Hematopoietic multipotent progenitor cell treated with erythropoietin and hydrocortisone succinate and interleukin-3 and kit ligand, for 15 days (in vitro differentiated cells): ENCODE results near the gene LHX2.

Source experiments
- DNase-seq: peaks from one replicate; pipeline ENCODE4 v3.0.0-alpha.2; 2015; ENCODE audit warnings: low spot score

Gene LHX2

GRCh38 chr9:124013309-124014210 is 2.0 kb downstream of the LHX2 start:
- no peak for DNase-seq

- no peak for DNase-seq
Observed at GRCh38 chr9:124014211-124014955, 2.8 kb downstream of the LHX2 start.

GRCh38 chr9:124014956-124015660 is 3.5 kb downstream of the LHX2 start:
- no peak for DNase-seq

DNA sequence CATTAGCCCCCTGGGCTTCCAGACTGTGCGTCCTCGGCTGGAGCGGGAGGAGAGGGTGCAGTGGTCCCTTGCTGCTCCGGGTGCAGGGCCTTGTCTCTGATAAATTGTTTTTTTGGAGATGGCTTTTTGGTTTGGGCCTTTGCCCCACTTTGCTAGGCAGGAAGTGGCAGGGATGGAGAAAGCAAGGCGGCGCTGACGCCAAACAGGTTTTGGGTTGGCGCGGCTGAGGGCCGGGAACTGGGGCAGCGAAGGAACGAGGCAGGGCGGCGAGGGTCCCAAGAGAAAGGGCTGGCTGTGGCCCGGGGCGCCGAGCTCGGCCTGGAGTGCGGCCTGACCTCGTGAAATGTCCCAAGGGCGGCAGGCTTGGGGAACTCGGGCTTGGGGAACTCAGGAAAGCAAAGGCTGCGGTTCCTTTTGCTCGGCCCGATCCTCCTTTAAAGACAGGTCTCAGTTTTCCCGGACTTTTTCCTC is 4.1 kb downstream of the LHX2 start:
- DNase-seq: no peak

GRCh38 chr9:124016175-124017050 is 4.8 kb downstream of the LHX2 start:
- DNase-seq: no peak

DNA sequence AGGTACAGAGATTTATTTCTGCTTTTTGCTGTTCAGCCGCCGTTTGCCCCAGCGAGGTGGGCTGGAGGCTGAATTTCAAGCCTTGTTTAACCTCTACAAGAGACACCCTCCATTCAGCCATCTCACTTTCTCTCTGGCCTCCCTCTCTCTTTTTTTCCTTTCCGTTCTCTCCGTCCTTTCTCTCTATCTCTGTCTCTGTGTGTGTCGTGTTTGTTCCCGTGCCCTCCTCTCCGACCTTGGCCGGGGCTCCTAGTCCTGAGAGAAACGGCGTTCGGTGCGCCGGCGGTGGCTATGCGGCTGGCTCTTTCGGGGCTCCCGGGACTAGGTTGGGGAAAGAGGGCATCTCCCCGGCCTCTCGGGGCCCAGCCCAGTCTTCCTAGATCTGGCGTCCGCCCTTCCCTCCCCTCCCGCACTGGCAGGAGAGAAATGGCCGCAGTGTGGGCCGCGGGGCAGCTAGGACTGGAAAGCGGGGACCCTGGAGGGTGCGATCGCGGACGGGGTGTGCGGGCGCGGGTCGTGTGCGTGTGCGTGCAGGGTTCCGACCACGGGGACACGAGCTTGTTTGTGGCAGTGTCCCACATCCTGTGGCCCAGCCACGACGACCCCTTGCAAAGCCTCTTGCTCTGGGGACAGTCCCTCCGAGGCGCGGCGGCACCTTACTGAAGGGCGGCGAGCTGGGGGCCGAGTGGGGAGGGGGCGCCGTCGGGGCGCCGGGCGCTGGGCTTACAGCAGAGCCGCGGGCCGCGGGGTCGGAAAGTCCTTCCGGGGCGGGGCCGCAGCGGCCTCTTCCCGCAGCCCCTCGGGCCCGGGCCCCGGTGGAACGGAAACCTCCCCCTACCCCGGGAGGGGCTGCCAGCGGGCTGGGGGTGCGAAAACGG is 5.7 kb downstream of the LHX2 start:
- DNase-seq: no peak

DNA sequence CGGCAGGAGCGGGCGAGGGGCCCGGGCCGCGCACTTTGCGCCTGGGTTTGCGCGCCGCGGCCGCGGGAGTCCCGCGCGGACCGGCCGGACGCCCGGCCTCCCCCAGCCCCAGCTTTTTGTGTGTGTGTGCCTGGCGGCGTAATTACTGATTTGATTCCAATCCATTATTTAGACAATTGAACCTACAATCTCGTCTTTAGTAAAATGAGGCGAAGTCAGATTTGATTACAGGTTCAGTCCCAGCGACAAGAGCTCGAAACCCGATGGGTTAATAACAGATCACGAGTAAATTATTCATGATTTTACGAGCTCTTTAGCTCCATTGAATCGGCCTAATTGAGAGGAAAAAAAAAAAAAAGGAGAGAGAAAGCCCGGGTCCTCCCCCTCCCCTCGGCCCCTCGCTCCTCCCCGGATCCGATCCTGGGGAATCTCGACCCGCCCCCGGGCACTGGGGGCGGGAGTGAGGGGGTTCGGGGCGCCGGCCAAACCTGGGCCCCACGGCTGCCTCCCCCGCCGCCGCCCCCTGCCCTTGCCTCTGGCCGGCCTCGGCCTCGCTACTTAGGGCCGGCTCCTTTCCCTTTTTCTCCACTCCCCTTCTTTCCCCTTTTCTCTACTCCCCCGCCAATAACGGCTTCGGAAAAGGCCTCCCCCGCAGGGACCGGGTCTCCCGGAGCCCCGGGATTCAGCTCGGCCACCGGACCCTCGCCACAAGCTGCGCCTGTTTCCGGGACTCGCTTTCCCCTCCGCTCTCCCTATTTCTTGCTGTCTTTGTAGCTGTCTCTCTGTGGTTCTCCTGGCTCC is 6.6 kb downstream of the LHX2 start:
- DNase-seq: no peak

DNA sequence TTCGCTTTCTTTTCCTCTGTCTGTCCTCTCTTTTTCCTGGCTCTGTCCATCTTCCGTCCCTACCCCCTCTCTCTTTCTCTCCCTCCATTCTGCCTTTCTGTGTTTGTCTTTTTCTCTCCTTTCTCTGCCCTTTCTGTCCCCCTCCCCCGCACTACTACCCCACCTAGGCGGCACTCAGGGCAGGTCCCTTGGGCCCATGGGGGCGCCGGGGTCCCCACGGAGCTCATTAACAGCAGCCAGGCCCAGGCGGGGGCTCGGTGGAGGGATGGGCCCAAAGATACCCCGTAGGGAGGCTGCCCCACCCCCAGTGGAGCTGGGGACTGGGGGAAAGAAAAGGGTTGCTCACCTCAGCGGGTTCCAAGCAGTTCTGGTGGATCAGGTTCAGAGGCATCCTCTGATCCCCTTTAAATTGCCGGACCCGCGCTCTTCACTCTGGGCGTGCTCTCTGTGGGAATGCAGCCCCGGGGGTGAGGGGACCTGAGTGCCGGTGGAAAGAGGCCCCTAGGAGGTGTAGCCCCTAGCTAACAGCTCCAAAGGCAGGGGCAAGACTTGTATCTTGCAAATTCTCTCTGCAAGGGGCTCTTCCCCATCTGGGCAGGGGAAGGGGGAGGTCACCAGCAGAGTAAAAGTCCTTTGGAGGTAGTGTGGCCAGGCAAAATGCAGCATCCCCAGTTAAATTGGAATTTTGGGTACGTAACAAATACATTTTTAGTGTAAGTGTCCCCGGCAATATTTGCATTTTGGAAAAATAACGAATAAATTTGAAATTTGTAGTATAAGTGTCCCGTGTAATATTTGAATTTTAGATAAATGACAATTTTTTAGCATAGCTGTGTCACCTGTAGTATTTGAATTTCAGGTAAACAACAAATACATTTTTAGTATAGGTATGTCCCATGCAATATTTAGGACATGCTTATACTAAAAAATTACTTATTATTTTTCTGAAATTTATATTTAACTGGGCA is 7.4 kb downstream of the LHX2 start:
- DNase-seq: no peak

- DNase-seq: no peak
Observed at GRCh38 chr9:124019771-124020519, 8.4 kb downstream of the LHX2 start.

DNA sequence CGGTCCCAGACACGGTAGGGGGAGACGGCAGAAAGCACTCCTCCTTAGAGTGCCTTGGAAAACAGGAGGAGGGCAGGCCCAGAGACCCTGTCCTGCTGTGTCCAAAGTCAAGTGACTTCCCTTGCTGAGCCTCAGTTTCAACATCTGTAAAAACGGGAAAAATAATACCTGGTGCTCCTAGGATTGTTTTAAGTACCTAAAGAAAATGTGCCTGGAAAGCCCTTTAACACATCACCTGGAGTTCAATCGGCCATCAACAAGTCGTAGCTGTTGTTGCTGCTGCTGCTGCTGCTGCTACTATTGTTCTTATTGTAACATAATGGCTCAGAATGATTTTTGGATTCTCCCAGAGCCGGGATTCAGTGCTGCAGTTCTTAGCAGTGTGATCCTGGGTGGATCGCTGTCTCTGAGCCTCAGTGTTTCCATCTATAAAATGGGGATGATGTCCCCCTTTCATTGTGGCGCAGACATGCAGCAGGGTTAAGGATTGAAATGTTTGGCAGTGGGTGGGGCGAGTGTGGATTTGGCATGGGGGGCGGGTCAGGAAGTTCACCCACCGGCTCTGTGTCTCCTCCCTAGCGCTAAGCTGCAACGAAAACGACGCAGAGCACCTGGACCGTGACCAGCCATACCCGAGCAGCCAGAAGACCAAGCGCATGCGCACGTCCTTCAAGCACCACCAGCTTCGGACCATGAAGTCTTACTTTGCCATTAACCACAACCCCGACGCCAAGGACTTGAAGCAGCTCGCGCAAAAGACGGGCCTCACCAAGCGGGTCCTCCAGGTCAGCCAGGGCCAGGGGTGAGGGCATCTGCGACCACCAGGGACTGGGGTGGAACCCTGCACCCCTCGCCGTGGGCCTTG is 9.2 kb downstream of the LHX2 start:
- no peak for DNase-seq

DNA sequence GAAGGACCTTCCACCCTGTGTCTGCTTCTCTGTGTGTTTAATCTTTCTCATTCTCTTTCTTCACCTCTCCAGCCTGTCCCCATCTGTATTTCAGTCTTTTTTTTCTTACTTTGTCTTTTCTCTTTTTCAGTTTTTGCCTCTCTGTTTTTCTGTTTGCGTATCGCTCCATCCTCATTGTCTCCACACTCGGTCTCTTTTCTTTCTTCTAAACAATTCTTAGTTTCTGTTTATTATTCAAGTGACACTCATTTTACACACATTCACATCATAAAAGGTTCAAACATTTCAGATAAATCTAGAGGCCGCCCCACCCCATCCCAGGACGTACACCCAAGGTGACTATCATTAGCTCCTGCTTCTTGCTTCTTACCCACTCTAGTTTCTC is 9.8 kb downstream of the LHX2 start:
- no peak for DNase-seq

- no peak for DNase-seq
Observed at GRCh38 chr9:124022201-124023121, 10.9 kb downstream of the LHX2 start.

GRCh38 chr9:124024107-124024506 is 12.5 kb downstream of the LHX2 start:
- no peak for DNase-seq

GRCh38 chr9:124029617-124030016 is 18.0 kb downstream of the LHX2 start:
- DNase-seq: no peak

DNA sequence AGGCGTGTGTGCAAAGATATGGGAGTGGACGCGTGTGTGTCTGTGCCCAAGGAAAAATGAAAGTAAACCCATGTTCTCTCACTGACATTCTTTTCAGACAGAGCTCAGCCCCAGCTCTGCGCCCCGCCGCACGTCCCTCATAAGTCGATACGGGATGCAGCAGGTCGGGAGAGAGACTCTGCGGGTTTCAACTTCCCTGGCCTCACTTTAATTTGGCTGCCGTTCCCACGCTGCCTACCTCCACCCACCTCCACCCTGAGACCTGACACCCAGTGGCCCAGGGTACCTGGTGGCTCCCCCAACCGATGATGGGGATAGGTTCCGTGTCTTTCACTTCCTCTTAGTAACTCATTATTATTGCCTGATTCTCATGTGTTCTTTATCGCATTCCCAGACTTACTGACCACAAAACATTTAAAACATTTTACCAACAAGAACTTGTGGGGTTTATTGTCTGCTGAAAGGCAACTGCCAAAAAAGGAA is 19.4 kb downstream of the LHX2 start:
- no peak for DNase-seq

GRCh38 chr9:124032247-124032646 is 20.7 kb downstream of the LHX2 start:
- no peak for DNase-seq
